Measurements from ENCODE around the gene UBR7.
"Not testable (repeated sequence)": the region's sequence is repeated elsewhere in the genome, so short reads cannot be mapped to it uniquely, and the experiment has no call there.

Gene UBR7

GRCh38 chr14:93206793-93207467 is at the start of gene UBR7, which contains the start of gene GON7:
TSS of gene UBR7 (plus strand) at chr14:93207256. CDS start at chr14:93207292, 36 bp downstream.
TSS of gene GON7 (minus strand) at chr14:93207065. CDS start at chr14:93207037, 28 bp downstream.
- peak; percentile 79 to 80 for DNase-seq

- DNase-seq = not testable (repeated sequence)
Measured at GRCh38 chr14:93158349-93158748, 48.7 kb upstream of the UBR7 start.

DNA sequence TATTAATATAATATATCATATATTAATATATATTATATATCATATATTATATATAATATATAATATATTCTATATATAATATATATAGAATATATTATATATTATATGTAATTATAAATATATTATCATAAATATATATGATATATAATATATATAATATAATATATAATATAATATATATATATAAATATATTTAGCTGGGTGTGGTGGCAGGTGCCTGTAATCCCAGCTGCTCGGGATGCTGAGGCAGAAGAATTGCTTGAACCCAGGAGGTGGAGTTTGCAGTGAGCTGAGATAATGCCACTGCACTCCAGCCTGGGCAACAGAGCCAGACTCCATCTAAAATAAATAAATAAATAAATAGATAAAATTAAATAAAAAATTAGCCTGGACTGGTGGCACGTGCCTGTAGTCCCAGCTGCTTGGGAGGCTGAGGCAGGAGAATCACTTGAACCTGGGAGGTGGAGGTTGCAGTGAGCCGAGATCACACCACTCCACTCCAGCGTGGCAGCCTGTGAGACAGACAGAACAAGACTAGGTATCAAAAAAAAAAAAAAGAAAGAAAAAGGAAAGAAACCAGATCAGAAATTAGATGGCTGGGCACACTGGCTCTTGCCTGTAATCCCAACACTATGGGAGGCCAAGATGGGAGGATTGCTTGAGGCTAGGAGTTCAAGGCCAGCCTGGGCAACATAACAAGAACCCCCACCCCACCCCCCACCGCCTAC is 47.3 kb upstream of the UBR7 start:
- DNase-seq = not testable (repeated sequence)

DNA sequence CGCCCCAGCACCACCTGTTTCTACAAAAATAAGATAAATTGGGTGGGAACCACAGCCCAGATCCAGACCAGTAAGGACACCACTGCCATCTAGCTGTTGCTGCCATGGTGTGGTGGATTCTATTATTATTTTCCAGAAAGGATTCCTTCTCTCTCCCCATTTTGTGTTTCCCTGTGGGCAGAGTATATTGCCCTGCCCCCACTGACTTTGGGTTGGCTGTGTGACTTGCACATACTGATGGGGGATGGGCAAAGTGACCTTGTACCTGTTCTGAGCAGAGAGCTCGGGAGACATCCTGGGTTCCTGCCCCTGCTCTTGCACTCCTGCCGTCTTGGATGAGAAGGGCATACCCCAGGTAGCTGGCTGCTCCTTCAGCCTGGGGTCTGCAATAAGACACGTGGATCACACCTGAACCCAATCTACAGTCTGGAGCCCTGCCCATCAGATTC is 46.7 kb upstream of the UBR7 start:
- DNase-seq = no peak

DNA sequence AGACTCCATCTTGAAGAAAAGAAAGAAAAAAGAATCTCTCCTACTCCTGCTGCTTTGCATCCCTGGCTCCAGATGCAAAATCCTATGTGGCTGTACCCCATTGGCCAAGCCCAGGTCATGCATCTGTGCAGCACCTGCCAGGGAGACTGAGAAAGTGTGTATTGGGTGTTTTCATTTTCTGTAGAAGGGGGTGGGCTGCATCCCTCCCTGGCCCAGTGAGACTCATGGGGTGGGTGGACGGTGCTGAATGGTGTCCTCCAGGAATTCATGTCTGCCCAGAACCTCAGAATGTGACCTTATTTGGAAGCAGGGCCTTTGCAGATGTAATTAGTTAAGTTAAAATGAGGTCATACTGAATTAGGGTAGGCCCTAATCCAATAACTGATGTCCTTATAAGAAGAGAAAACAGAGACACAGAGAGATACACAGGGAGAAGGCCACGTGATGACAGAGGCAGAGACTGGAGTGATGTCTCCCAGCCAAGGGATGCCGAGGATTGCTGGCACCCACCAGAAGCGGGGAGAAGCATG is 45.6 kb upstream of the UBR7 start:
- no peak for DNase-seq

DNA sequence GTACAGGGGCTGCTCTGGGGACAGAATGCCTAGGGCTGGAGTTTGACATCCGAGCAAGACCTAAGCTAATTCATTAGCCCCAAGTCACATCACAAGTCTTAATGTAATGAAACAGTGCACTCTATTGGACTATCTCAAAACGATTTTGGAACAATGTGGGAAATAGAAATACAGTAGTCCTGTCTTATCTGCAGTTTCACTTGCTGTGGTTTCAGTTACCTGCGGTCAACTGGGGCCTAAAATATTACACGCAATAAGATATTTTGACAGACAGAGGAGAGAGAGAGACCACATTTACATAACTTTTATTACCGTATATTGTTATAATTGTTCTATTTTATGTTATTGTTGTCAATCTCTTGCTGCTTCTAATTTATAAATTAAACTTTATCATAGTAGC is 43.5 kb upstream of the UBR7 start:
- DNase-seq = no peak

GRCh38 chr14:93165271-93166265 is 41.5 kb upstream of the UBR7 start:
- DNase-seq = not testable (repeated sequence)

DNA sequence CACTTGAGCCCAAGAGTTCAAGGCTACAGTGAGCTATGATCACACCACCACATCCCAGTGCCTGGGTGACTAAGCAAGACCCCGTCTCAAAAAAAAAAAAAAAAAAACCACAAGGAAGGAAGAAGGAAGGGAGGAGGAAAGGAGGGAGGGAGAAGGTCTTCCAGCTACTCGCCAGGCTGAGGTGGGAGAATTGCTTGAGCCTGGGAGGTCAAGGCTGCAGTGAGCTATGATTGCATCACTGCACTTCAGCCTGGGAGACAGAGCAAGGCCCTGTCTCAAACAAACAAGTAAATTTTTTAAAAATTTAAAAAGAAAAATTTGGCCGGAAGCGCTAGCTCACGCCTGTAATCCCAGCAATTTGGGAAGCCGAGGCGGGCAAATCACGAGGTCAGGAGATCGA is 38.4 kb upstream of the UBR7 start:
- not testable (repeated sequence) for DNase-seq

DNA sequence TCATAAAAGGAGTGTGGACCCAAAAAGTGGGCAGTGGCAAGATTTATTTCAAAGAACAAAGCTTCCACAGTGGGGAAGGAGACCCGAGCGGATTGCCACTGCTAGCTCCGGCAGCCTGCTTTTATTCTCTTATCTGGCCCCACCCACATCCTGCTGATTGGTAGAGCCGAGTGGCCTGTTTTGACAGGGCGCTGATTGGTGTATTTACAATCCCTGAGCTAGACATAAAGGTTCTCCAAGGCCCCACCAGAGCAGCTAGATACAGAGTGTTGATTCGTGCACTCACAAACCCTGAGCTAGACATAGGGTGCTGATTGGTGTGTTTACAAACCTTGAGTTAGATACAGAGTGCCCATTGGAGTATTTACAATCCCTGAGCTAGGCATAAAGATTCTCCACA is 37.4 kb upstream of the UBR7 start:
- DNase-seq = not testable (repeated sequence)

GRCh38 chr14:93170141-93170540 is 36.9 kb upstream of the UBR7 start:
- not testable (repeated sequence) for DNase-seq

DNA sequence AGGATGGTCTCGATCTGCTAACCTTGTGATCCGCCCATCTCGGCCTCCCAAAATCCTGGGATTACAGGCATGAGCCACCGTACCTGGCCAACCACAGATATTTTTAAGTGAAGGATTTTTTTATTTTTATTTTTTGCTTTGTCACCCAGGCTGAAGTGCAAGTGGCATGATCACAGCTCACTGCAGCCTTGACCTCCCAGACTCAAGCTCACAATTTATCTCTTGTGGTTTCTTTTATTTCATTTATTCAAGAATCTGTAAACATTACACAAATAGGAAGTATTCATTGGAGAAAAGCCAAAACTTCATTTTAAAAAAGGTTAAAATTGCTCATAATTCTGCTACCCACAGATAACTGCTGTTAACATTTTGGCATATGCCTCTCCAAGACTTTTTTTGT is 35.7 kb upstream of the UBR7 start:
- DNase-seq = no peak

GRCh38 chr14:93173943-93174395 is 33.1 kb upstream of the UBR7 start:
- DNase-seq = no peak

DNA sequence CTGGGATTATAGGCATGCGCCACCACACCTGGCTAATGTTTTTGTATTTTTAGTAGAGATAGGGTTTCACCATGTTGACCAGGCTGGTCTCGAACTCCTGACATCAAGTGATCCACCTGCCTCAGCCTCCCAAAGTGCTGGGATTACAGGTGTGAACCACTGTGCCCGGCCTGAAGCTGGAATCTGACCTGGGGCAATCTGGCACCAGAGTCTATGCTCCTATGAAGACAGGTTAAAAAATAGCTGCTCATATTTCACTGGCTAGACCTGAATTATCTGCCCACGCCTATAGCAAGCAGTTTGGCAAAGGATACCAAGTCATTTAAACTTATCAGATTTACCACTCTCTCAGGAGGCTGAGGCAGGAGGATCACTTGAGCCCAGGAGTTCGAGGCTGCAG is 32.3 kb upstream of the UBR7 start:
- DNase-seq = not testable (repeated sequence)

DNA sequence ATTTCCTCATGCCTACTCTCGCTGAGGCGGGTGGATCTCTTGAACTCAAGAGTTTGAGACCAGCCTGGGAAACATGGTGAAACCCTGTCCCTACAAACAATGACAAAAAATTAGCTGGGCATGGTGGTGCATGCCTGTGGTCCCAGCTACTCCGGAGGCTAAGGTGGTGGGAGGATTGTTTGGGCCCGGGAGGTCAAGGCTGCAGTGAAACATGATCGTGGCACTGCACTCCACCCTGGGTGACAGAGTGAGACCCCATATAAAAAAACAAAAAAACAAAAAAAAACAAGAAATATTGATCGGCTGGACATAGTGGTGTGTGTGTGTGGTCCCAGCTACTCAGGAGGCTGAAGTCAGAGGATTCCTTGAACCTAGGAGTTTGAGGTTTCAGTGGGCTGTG is 31.6 kb upstream of the UBR7 start:
- no peak for DNase-seq

GRCh38 chr14:93183596-93184317 is 23.3 kb upstream of the UBR7 start:
- no peak for DNase-seq

DNA sequence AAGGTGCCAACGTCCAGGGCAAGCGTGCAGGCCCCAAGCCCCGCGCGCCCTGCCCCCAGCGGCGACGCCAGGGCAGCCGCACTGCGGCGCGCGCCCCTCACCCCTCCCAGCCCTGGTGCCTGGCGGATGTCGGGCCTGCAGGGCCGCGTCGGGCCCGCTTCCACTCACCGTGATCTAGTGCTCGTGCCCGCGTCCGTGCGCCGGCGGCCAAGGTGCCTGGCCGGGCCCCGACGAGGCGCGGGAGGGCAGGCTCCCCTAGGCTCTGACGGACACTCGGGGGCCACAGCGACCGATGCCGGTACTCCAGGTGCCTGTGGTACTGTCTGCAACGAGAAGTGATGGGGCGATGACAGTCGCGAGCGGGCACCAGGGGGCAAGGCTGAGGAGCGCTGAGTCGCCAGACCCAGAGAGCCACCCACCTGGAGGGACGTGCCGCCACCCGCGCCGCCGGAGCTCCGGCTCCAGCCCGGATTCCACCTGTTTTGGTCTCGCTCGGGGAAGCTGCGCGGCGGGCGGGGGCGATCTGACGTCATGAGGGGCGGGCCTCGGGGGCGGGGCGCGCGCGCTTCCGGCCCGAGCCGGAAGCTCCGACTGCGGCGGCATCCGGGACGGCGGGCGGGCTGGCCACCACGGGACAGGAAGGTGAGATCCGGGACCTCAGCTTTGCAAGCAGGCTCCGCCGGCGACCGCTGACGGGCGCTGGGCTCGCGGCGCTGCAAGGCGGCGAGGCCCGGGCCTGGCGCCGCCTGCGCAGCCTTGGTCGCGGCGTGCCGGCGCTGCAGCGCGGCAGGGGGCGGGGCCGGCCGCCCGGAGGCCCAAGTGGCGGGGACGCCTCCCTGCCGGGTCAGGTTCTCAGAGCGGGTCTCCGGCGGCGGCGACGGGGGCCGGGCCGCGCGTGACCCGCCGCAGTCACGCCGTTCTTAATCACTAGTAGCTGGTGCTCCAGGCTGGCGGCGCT is 22.4 kb upstream of the UBR7 start, which contains the start of the genes LYSET and MOAP1:
Gene LYSET (plus strand): TSS at position 927 of the 958 bp plus-strand sequence. CDS start 89 bp downstream, outside the sequence.
Gene MOAP1 (minus strand): TSS at position 507 of the 958 bp plus-strand sequence. CDS start 655 bp downstream, outside the sequence.
- DNase-seq = peak; percentile 81 to 83

GRCh38 chr14:93185349-93185720 is 21.7 kb upstream of the UBR7 start:
- no peak for DNase-seq

DNA sequence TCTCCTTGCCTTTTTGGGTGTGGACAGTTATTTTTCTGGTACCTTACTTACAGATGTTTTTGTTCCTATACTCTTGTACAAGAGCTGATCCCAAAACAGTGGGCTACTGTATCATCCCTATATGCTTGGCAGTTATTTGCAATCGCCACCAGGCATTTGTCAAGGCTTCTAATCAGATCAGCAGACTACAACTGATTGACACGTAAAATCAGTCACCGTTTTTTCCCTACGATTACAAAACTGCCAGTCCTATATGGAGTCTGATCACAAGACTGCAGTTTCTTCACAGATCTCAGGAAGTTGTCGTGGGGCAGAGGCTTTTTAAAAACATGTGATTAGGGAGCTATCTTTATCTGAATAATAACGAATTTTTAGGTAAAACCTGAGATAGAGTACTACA is 20.6 kb upstream of the UBR7 start:
- no peak for DNase-seq

GRCh38 chr14:93186956-93187355 is 20.1 kb upstream of the UBR7 start:
- no peak for DNase-seq

DNA sequence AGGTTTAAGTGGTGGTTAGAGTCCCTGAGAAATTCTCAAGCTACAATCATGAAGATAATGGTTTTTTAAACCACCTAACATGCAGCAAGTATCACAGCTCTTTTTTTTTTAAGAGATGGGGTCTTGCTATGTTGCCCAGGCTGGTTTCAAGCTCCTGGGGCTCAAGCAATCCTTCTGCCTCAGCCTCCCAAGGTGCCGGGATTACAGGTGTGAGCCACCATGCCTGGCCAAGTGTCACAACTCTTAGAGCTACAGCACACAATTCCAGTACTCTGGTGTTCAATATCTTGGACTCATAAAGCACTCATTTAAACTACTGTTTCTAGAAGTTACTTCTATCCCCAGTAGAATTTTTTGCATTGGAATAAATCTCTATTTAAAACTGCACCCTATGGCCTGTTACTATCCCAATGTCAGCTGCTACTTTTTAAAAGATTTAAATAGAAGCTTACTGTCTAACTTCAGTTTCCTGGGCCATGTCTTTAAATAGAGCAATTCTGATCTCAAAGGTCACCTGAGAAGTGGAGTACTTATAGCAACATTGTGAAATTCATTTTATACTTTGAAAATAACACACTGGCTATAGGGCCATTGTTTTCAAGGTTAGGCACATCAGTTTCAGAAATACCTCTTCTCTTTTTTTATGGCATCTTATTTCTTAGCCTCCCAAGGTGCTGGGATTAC is 11.6 kb upstream of the UBR7 start:
- no peak for DNase-seq

Measured in activated CD4-positive, alpha-beta T cell treated with anti-CD3 and anti-CD28 coated beads, Interleukin-2, amount 50 U/mL, for 4 hours (primary cell).